SK-N-MC (cell line): ENCODE measurements around the gene MAP3K20.
"Not testable (repeated sequence)": the region's sequence is repeated elsewhere in the genome, so short reads cannot be mapped to it uniquely, and the experiment has no call there.

Experiments used
- FOXP2 ChIP-seq: optimal IDR thresholded peaks from 2 replicates; pipeline ENCODE3; 2011; ENCODE audit warnings: mild to moderate bottlenecking, moderate library complexity; ENCODE audit not compliant: insufficient read depth; ENCODE audit errors: extremely low read length, control extremely low read depth
- POLR2AphosphoS5 ChIP-seq: IDR thresholded peaks from 2 replicates; pipeline ENCODE4 v1.6.1; 2012; ENCODE audit warnings: mild to moderate bottlenecking, low read depth, low read length, borderline replicate concordance

DNA sequence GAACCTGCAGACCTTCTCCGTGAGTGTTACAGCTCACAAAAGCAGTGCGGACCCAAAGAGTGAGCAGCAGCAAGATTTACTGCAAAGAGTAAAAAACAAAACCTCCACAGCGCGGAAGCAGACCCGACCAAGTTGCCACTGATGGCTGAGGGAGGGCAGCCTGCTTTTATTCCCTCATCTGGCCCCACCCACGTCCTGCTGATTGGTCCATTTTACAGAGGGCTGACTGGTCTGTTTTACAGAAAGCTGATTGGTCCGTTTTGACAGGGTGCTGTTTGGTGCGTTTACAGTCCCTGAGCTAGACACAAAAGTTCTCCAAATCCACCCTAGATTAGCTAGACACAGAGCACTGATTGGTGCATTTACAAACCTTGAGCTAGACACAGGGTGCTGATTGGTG lies 206.3 kb downstream of the MAP3K20 start:
- not testable (repeated sequence) for TF ChIP-seq FOXP2, POLR2AphosphoS5
